Tibial artery (tissue), 4 donors: ENCODE results near the gene SETDB1.
A peak's percentile ranks its signal among the peaks of the same experiment; 100 is the strongest.

ENCODE experiments used
- DNase-seq, 2 donors: peaks; one replicate each; pipeline ENCODE4 v3.0.0-alpha.2; 2019
- H3K27ac ChIP-seq, 2 donors: fragments of 200-600 bp; sonication (generic) in 1 of 2; 1 replicate in 1 of 2; 2 replicates in 1 of 2; pipeline ENCODE4 v1.5.1; 2018 to 2019; ENCODE audit warnings: mild to moderate bottlenecking in 1 of 2
- H3K27me3 ChIP-seq, 2 donors: fragments of 200-600 bp; sonication (generic) in 1 of 2; one replicate each; pipeline versions ENCODE4 v1.5.1 to v1.6.0; 2016 to 2019
- H3K36me3 ChIP-seq, 3 donors: fragments of 200-600 bp; sonication (generic) in 2 of 3; one replicate each; pipeline ENCODE4 v1.5.1; 2016 to 2019; ENCODE audit warnings: mild to moderate bottlenecking in 2 of 3
- H3K4me1 ChIP-seq, 4 donors: fragments of 200-600 bp; sonication (generic) in 2 of 4; 1 replicate in 3 of 4; 2 replicates in 1 of 4; pipeline ENCODE4 v1.5.1; 2016 to 2019
- H3K4me3 ChIP-seq, 2 donors: fragments of 200-600 bp; sonication (generic) in 1 of 2; 1 replicate in 1 of 2; 2 replicates in 1 of 2; pipeline ENCODE4 v1.5.1; 2018 to 2019; ENCODE audit warnings: mild to moderate bottlenecking in 2 of 2
- H3K9me3 ChIP-seq, 3 donors: fragments of 200-600 bp; sonication (generic) in 1 of 3; one replicate each; pipeline ENCODE4 v1.5.1; 2016 to 2019
- intact Hi-C: fragments of 100-400 bp; cut with DNase I; formaldehyde crosslinking; loops from one replicate; pipeline ENCODE4 v1.15.0; 2023; ENCODE audit warnings: low total_unique reads
- TF ChIP-seq, protein P1 (sequence below), 2 experiments: fragments of 200-600 bp in 1 of 2; fragments of 450-650 bp in 1 of 2; IDR thresholded peaks; one replicate each; pipeline ENCODE4 v1.5.1; 2017 to 2019; ENCODE audit warnings: antibody characterized with exemption in 2 of 2, mild to moderate bottlenecking in 1 of 2, moderate library complexity in 1 of 2

SETDB1 gene

DNA sequence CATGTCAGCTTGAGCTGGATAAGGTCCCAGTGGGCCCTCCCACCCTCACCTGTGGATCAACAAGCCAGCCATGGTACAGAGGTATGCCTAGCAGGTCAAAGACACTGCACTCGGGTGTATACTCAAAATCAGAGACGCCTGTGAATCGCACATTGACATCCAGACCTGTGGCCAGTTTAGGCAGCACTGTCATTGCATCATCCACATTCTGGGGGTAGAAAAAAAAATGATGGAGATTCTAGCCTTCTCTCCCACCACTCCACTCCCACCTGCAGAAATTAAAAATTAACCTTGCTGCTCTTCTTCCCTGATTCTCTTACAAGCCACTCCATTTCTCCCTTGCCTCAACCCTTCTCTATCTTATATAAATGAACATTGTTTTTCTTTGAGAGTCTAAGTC lies 74.2 kb downstream of the SETDB1 start:
- H3K36me3 ChIP-seq, result peaks cover 19 to 58% (median 53%) of the 10 kb centered on the region in 3 donors
- no peaks in the 10 kb centered on the region for H3K9me3 ChIP-seq
- intact Hi-C loops, result loop anchor here (10.0 kb wide), 1 partner anchor 446 kb away; no protein-coding TSS in a partner anchor
- no peak overlapping the region for H3K27ac ChIP-seq
- DNase-seq, result no peak
- no peaks in the 10 kb centered on the region for H3K27me3 ChIP-seq
- peaks cover 0 to 35% (median 25%) of the 10 kb centered on the region in 4 donors for H3K4me1 ChIP-seq
- no peak overlapping the region for H3K4me3 ChIP-seq
- TF ChIP-seq, protein P1, sequence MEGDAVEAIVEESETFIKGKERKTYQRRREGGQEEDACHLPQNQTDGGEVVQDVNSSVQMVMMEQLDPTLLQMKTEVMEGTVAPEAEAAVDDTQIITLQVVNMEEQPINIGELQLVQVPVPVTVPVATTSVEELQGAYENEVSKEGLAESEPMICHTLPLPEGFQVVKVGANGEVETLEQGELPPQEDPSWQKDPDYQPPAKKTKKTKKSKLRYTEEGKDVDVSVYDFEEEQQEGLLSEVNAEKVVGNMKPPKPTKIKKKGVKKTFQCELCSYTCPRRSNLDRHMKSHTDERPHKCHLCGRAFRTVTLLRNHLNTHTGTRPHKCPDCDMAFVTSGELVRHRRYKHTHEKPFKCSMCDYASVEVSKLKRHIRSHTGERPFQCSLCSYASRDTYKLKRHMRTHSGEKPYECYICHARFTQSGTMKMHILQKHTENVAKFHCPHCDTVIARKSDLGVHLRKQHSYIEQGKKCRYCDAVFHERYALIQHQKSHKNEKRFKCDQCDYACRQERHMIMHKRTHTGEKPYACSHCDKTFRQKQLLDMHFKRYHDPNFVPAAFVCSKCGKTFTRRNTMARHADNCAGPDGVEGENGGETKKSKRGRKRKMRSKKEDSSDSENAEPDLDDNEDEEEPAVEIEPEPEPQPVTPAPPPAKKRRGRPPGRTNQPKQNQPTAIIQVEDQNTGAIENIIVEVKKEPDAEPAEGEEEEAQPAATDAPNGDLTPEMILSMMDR (IDR thresholded peaks at IDR 0.05), result no peak

DNA sequence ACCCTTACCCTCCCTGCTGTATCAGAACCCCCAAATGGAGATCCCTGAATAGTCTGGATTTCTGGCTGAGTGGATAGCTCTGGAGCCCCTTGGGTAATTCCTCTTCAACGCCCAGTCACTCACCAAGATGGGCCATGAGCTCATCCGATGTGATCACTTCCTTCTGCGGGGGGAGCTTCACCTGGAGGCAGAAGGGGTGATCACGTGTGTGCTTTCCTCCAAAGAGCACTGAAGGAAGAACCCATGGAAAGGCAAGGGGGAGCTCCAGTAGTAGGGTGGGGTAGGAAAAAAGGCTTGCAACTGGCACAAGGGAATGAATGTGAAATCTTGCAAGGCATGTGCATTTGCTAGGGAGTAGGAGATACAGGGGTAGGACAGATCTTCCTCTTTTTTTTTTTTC lies 75.4 kb downstream of the SETDB1 start:
- H3K4me1 ChIP-seq, result peaks cover 0 to 35% (median 28%) of the 10 kb centered on the region in 4 donors
- TF ChIP-seq, protein P1 (IDR thresholded peaks at IDR 0.05), result no peak
- H3K27ac ChIP-seq, result no peak overlapping the region
- no peaks in the 10 kb centered on the region for H3K27me3 ChIP-seq
- H3K4me3 ChIP-seq, result no peak overlapping the region
- no peaks in the 10 kb centered on the region for H3K9me3 ChIP-seq
- intact Hi-C loops, result loop anchor here (10.0 kb wide), 1 partner anchor 447 kb away; no protein-coding TSS in a partner anchor
- no peak for DNase-seq
- H3K36me3 ChIP-seq, result peaks cover 19 to 58% (median 53%) of the 10 kb centered on the region in 3 donors

DNA sequence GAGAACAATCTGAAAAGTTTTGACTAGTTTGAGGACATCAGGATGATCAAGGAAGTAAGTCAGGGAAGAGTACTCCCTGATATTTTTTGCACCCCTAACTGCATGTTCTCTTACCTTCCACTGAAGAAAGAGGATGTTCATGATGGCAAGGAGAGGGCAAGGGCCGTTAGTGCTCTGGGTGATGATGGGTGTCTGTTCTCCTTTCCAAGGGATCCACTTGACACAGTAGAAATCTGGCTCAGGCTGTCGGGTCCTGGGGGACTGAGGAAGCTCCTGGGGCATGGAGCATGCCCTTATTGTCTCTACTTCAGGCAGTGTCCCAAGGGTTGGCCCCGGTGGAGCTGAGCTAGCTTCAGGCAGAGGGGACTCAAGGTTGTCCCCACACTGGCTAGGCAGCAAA lies 75.9 kb downstream of the SETDB1 start:
- H3K9me3 ChIP-seq, result no peaks in the 10 kb centered on the region
- no peaks in the 10 kb centered on the region for H3K27me3 ChIP-seq
- no peak overlapping the region for H3K4me3 ChIP-seq
- no peak overlapping the region for H3K27ac ChIP-seq
- intact Hi-C loops, result loop anchor here (10.0 kb wide), 1 partner anchor 447 kb away; no protein-coding TSS in a partner anchor
- peaks cover 19 to 54% (median 50%) of the 10 kb centered on the region in 3 donors for H3K36me3 ChIP-seq
- peaks cover 0 to 39% (median 32%) of the 10 kb centered on the region in 4 donors for H3K4me1 ChIP-seq
- TF ChIP-seq, protein P1 (IDR thresholded peaks at IDR 0.05), result no peak
- no peak for DNase-seq

DNA sequence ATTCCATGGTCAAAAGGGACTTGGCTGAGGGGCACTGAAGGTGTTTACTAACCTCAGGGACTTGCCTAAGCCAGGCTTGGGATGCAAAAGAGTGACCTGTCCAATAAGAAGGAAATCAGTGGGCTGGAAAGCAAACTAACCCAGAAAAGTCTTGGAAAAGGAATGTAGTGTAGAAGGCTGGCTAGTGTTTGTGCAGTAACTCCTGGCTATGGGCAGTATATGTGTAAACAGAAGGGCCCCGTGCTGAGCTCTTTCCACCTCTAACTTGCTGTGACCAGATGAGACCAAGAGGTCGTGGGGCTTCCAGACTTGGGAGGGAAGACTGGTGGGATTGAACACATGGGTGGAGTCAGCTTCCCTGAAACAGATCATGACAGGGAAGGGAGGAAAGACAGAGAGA lies 76.4 kb downstream of the SETDB1 start:
- H3K36me3 ChIP-seq, result peaks cover 19 to 48% (median 44%) of the 10 kb centered on the region in 3 donors
- intact Hi-C loops, result loop anchor here (10.0 kb wide), 1 partner anchor 448 kb away; no protein-coding TSS in a partner anchor

DNA sequence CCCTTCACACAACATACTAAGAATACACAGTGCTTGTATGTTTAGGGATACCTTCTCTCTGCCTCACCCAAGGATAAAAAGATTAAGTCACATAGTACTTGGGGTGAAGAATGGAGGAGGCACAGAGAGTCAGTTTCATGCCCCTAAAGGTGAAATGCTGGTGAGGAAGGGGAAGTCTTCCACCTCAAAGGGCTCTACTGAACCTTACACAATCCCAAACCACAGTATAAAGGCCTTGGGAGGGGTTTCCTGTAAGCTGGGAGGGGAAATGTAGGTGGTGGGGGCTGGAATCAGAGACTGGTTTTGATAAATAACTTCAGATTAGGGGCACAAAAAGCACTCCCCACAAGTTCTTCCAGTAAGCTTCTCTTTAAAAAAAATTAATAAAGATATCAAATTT lies 77.0 kb downstream of the SETDB1 start:
- Histone ChIP-seq H3K4me1 (peaks cover 0 to 48% (median 41%) of the 10 kb centered on the region in 4 donors), H3K4me3 (no peak overlapping the region)
- TF ChIP-seq, protein P1 (IDR thresholded peaks at IDR 0.05), result no peak

More for the DNA sequence above, 76.4 kb downstream of the SETDB1 start:
- Histone ChIP-seq H3K27me3 (no peaks in the 10 kb centered on the region), H3K4me1 (peaks cover 0 to 44% (median 37%) of the 10 kb centered on the region in 4 donors), H3K9me3 (no peaks in the 10 kb centered on the region), H3K27ac (no peak overlapping the region), H3K4me3 (no peak overlapping the region)
- DNase-seq, result no peak
- TF ChIP-seq, protein P1 (IDR thresholded peaks at IDR 0.05), result no peak

More for the DNA sequence above, 77.0 kb downstream of the SETDB1 start:
- no peak for DNase-seq
- Histone ChIP-seq H3K36me3 (peaks cover 19 to 42% (median 38%) of the 10 kb centered on the region in 3 donors), H3K27ac (peak overlapping the region in 1 of 2 donors; percentile 10), H3K9me3 (no peaks in the 10 kb centered on the region), H3K27me3 (no peaks in the 10 kb centered on the region)
- intact Hi-C loops, result loop anchor here (10.0 kb wide), 1 partner anchor 448 kb away; no protein-coding TSS in a partner anchor
